ENCODE results near the gene SLC27A2. TPM values are rescaled to one million over a fixed set of nuclear protein-coding genes. Genes with fewer than 3 reads are reported as not detected.
A peak's percentile ranks its signal among the peaks of the same experiment; 100 is the strongest.

SLC27A2 gene
- total RNA-seq, 1 donor = 49.8 TPM

GRCh38 chr15:50233192-50233736 is 51.3 kb downstream of the SLC27A2 start:
- DNase-seq (ENCODE audit: low read depth in 2 of 3, low spot score in 2 of 3) = no peak

GRCh38 chr15:50234764-50235163 is 52.8 kb downstream of the SLC27A2 start:
- DNase-seq (ENCODE audit: low read depth in 2 of 3, low spot score in 2 of 3) = no peak

- no peak for DNase-seq (ENCODE audit: low read depth in 2 of 3, low spot score in 2 of 3)
Measured at GRCh38 chr15:50235794-50236193, 53.8 kb downstream of the SLC27A2 start.

- DNase-seq (ENCODE audit: low read depth in 2 of 3, low spot score in 2 of 3) = no peak
Measured at GRCh38 chr15:50236433-50236832, 54.4 kb downstream of the SLC27A2 start.

GRCh38 chr15:50238255-50238654 is 56.3 kb downstream of the SLC27A2 start:
- DNase-seq (ENCODE audit: low read depth in 2 of 3, low spot score in 2 of 3) = no peak

- DNase-seq (ENCODE audit: low read depth in 2 of 3, low spot score in 2 of 3) = peak in 1 of 3 donors; percentile 28
Measured at GRCh38 chr15:50241684-50242450, 59.9 kb downstream of the SLC27A2 start.

- DNase-seq (ENCODE audit: low read depth in 2 of 3, low spot score in 2 of 3) = no peak
Measured at GRCh38 chr15:50244153-50244552, 62.2 kb downstream of the SLC27A2 start.

- no peak for DNase-seq (ENCODE audit: low read depth in 2 of 3, low spot score in 2 of 3)
Measured at GRCh38 chr15:50244959-50245624, 63.1 kb downstream of the SLC27A2 start.

- no peak for DNase-seq (ENCODE audit: low read depth in 2 of 3, low spot score in 2 of 3)
Measured at GRCh38 chr15:50246631-50247030, 64.6 kb downstream of the SLC27A2 start.

- DNase-seq (ENCODE audit: low read depth in 2 of 3, low spot score in 2 of 3) = peak in 2 of 3 donors; percentile 46 to 73
Measured at GRCh38 chr15:50247819-50248655, 66.0 kb downstream of the SLC27A2 start.

GRCh38 chr15:50248994-50249582 is 67.1 kb downstream of the SLC27A2 start:
- no peak for DNase-seq (ENCODE audit: low read depth in 2 of 3, low spot score in 2 of 3)

- no peak for DNase-seq (ENCODE audit: low read depth in 2 of 3, low spot score in 2 of 3)
Measured at GRCh38 chr15:50249704-50250103, 67.7 kb downstream of the SLC27A2 start.

- no peak for DNase-seq (ENCODE audit: low read depth in 2 of 3, low spot score in 2 of 3)
Measured at GRCh38 chr15:50250760-50251394, 68.9 kb downstream of the SLC27A2 start.

- DNase-seq (ENCODE audit: low read depth in 2 of 3, low spot score in 2 of 3) = no peak
Measured at GRCh38 chr15:50251638-50252182, 69.7 kb downstream of the SLC27A2 start.

- DNase-seq (ENCODE audit: low read depth in 2 of 3, low spot score in 2 of 3) = no peak
Measured at GRCh38 chr15:50252556-50252955, 70.6 kb downstream of the SLC27A2 start.

- no peak for DNase-seq (ENCODE audit: low read depth in 2 of 3, low spot score in 2 of 3)
Measured at GRCh38 chr15:50256188-50257041, 74.4 kb downstream of the SLC27A2 start.

- DNase-seq (ENCODE audit: low read depth in 2 of 3, low spot score in 2 of 3) = no peak
Measured at GRCh38 chr15:50257332-50257731, 75.3 kb downstream of the SLC27A2 start.

- no peak for DNase-seq (ENCODE audit: low read depth in 2 of 3, low spot score in 2 of 3)
Measured at GRCh38 chr15:50257924-50258323, 75.9 kb downstream of the SLC27A2 start.

GRCh38 chr15:50259276-50259675 is 77.3 kb downstream of the SLC27A2 start:
- DNase-seq (ENCODE audit: low read depth in 2 of 3, low spot score in 2 of 3) = no peak
